Measurements from ENCODE around the gene FOXK1. TPM values are rescaled to one million over a fixed set of nuclear protein-coding genes. Genes with fewer than 3 reads are reported as not detected.
"Not testable (repeated sequence)": the region's sequence is repeated elsewhere in the genome, so short reads cannot be mapped to it uniquely, and the experiment has no call there.

FOXK1 gene
- 7.0 TPM for polyA plus RNA-seq (2012; ENCODE audit: missing spikeins)

DNA sequence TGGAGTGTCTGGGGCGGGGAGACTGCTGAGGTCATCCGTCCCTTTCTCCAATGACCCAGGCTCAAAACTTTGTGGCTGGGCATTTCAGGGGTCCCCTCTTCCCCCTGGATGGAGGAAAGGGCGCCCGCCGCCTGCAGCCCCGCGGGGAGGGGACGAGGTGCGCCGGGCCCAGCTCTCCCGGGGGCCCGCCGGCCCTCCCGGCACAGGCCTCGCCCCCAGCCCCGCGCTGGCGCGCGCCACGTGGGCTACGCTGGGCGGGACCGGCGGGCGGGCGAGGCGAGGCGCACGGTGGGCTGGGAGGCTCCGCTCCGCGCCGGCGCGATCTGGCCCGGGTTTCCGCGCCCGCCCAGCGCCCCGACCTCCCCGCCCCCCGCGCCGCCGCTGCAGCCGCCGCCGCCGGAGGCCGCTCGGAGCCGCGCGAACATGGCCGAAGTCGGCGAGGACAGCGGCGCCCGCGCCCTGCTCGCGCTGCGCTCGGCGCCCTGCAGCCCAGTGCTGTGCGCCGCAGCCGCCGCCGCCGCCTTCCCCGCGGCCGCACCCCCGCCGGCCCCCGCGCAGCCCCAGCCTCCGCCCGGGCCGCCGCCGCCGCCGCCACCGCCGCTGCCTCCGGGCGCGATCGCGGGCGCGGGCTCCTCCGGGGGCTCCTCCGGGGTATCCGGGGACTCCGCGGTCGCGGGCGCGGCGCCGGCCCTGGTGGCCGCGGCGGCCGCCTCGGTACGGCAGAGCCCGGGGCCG, at the start of gene FOXK1:
Gene FOXK1 (plus strand): TSS at position 410 of the 735 bp plus-strand sequence. CDS start 14 bp downstream, at position 424.
- peak; percentile 57 for FAIRE-seq
- DNase-seq (ENCODE audit: insufficient read length), result peak; percentile 77
- no peak for TF ChIP-seq TAF1 (IDR thresholded peaks at IDR 0.05; ENCODE audit: borderline replicate concordance, low read depth, low read length)
- peak; percentile 63; the same call in 1 of the 2 replicates for TF ChIP-seq POLR2A (IDR thresholded peaks at IDR 0.05; ENCODE audit: low read depth, low read length)

GRCh38 chr7:4633012-4633411, 49.1 kb upstream of the FOXK1 start:
- TF ChIP-seq POLR2A (IDR thresholded peaks at IDR 0.05; ENCODE audit: low read depth, low read length) (no peak), TAF1 (IDR thresholded peaks at IDR 0.05; ENCODE audit: borderline replicate concordance, low read depth, low read length) (no peak), POLR2AphosphoS5 (IDR thresholded peaks at IDR 0.05; ENCODE audit: low read depth, low read length) (no peak)
- FAIRE-seq (no peak), DNase-seq (ENCODE audit: insufficient read length) (no peak)

DNA sequence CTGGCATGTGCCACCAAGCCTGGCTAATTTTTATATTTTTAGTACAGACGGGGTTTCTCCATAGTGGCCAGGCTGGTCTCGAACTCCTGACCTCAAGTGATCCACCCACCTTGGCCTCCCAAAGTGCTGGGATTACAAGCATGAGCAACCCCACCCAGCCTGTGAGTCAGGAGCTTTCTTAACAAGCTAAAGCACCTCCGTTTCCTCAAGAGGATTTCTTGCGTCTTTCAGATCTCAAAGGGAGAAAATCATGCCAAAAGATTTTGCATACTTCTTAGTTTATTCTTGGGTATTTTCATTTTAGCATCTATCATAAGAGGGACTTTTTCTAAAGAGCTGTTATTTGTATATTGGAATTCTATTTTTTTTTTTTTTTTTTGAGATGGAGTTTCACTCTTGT, 47.9 kb upstream of the FOXK1 start:
- FAIRE-seq (no peak), DNase-seq (ENCODE audit: insufficient read length) (no peak)
- TF ChIP-seq POLR2AphosphoS5 (IDR thresholded peaks at IDR 0.05; ENCODE audit: low read depth, low read length) (no peak), POLR2A (IDR thresholded peaks at IDR 0.05; ENCODE audit: low read depth, low read length) (no peak), TAF1 (IDR thresholded peaks at IDR 0.05; ENCODE audit: borderline replicate concordance, low read depth, low read length) (no peak)

DNA sequence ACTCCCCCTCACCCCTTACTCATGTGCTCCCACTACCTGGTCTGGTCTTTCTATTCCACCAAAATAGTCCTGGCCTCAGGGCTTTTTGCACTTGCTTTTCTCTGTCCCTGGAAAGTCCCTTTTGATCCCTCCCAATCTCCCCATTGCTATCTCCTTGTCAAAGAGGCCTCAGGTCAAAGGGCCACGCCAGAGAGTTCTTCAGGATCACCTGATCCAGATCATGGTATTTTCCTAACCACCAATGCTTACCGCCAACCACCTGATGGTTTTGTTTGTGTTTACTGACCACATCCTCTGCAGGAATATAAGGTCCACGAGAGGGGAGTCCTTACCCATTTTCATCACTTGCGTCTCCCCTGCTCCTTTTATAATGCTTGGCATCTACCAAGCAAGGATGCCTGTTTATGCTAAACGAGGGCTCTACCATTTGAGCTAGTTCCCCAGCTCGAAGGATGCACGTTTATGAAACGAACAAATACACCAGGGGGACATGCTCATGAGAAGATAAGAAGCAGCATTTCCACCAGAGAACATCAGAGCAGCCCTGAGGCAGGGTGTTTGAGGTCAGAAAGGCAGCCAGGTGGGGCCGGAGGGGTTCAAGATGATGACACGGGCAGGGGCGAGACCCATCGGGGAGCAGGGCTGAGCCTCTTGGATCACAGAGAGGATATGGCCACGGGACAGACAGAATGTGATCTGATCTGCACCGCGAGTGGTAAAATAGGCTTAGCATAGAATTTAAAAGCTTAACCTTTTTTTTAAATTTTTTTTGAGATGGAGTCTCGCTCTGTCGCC, 43.1 kb upstream of the FOXK1 start:
- no peak for FAIRE-seq
- TF ChIP-seq TAF1 (IDR thresholded peaks at IDR 0.05; ENCODE audit: borderline replicate concordance, low read depth, low read length), result no peak
- no peak for TF ChIP-seq POLR2A (IDR thresholded peaks at IDR 0.05; ENCODE audit: low read depth, low read length)
- no peak for TF ChIP-seq POLR2AphosphoS5 (IDR thresholded peaks at IDR 0.05; ENCODE audit: low read depth, low read length)
- no peak for DNase-seq (ENCODE audit: insufficient read length)

DNA sequence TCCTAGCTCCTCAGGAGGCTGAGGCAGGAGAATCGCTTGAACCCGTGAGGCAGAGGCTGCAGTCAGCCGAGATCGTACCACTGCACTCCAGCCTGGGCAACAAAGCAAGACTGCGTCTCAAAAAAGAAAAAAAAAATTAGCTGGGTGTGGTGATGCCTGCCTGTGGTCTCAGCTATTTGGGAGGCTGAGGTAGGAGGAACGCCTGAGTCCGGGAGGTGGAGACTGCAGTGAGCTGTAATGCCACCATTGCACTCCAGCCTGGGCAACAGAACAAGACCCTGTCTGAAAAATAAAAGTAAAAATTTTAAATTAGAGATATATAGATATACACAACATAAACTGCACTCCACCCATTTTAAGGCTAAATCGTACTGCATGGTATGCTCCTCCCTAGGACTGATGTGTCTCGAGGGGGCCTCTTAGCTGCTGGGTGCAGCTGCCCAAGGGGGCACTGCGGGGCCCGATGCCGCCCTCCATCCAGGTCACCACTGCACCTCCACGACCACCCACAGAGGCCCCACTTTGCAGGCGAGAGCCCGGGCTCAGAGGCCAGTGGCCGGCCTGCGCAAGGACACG, 40.9 kb upstream of the FOXK1 start:
- FAIRE-seq, result no peak
- TF ChIP-seq POLR2AphosphoS5 (IDR thresholded peaks at IDR 0.05; ENCODE audit: low read depth, low read length), result no peak
- no peak for TF ChIP-seq TAF1 (IDR thresholded peaks at IDR 0.05; ENCODE audit: borderline replicate concordance, low read depth, low read length)
- no peak for TF ChIP-seq POLR2A (IDR thresholded peaks at IDR 0.05; ENCODE audit: low read depth, low read length)
- no peak for DNase-seq (ENCODE audit: insufficient read length)

DNA sequence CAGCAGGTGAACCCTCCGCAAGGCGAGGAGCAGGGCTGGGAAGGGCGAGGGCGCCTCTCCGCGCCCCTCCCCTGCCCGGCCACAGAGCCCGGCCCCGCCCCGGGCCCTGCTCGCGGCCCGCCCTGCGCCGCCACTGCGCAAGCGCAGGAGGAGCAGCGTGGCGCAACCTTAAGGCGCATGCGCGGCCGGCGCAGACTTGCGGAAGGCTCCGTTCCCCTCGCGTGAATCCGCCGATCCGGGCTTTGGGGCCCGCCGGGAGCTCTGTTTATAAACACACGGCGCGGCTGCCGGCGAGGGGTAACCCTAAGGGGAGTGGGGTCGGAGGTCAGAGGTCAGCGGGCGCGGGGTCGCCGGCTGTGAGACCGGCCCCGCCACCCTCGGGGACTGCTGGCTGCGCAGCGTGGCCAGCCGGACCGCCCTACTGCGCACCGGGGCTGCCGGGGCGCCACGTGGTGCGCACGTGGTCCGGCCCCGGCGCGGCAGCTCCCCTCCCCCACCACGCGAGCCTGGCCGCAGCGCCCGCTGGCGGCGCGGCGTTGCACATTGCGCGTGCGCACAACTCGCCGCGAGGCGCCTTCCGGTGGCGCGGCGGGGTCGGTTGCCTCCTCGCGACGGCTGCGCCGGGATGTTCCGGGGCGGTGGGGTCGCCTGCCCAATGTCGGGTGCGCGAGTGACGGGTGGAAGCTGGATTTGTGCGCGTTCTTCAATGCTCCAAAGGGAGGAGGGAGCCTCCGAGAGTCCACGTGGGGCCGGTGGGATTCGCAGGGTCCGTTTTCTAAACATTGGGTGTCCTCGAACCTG, 40.2 kb upstream of the FOXK1 start:
- FAIRE-seq (peak; percentile 98), DNase-seq (ENCODE audit: insufficient read length) (peak; percentile 88)
- peak; percentile 58 for TF ChIP-seq TAF1 (IDR thresholded peaks at IDR 0.05; ENCODE audit: borderline replicate concordance, low read depth, low read length)
- TF ChIP-seq POLR2AphosphoS5 (IDR thresholded peaks at IDR 0.05; ENCODE audit: low read depth, low read length), result peak; percentile 93
- TF ChIP-seq POLR2A (IDR thresholded peaks at IDR 0.05; ENCODE audit: low read depth, low read length), result peak; percentile 94

GRCh38 chr7:4642468-4643203, 39.5 kb upstream of the FOXK1 start:
- DNase-seq (ENCODE audit: insufficient read length) (no peak), FAIRE-seq (no peak)
- TF ChIP-seq POLR2A (IDR thresholded peaks at IDR 0.05; ENCODE audit: low read depth, low read length) (no peak), TAF1 (IDR thresholded peaks at IDR 0.05; ENCODE audit: borderline replicate concordance, low read depth, low read length) (no peak), POLR2AphosphoS5 (IDR thresholded peaks at IDR 0.05; ENCODE audit: low read depth, low read length) (no peak)

- not testable (repeated sequence) for FAIRE-seq; DNase-seq (ENCODE audit: insufficient read length)
These were observed 39.0 kb upstream of the FOXK1 start for GRCh38 chr7:4643204-4643471.

DNA sequence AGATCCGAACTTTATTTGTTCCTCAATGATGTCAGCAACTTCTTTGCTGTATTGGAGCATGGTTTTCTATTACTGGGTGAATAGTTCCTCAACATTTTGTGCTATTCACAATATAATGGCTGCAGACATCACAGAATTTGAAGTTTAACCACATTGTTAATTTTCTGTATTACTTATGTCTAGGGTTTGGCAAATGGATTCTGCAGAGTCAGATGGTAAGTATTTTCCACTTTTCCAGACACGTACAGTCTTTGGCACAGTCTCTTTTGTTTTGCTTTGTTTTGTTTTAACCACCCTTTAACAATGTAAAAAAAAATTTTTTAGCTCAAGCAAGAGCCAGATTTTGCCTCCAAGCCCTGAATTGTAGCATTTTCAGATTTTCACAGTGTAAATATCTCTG, 36.8 kb upstream of the FOXK1 start:
- no peak for TF ChIP-seq TAF1 (IDR thresholded peaks at IDR 0.05; ENCODE audit: borderline replicate concordance, low read depth, low read length)
- TF ChIP-seq POLR2AphosphoS5 (IDR thresholded peaks at IDR 0.05; ENCODE audit: low read depth, low read length), result no peak
- no peak for TF ChIP-seq POLR2A (IDR thresholded peaks at IDR 0.05; ENCODE audit: low read depth, low read length)
- DNase-seq (ENCODE audit: insufficient read length) (no peak), FAIRE-seq (no peak)

- TF ChIP-seq POLR2AphosphoS5 (IDR thresholded peaks at IDR 0.05; ENCODE audit: low read depth, low read length) (no peak), TAF1 (IDR thresholded peaks at IDR 0.05; ENCODE audit: borderline replicate concordance, low read depth, low read length) (no peak), POLR2A (IDR thresholded peaks at IDR 0.05; ENCODE audit: low read depth, low read length) (no peak)
- FAIRE-seq (no peak), DNase-seq (ENCODE audit: insufficient read length) (no peak)
These were observed 34.0 kb upstream of the FOXK1 start for GRCh38 chr7:4648111-4648510.
